Measurements from ENCODE around the gene SLIT3. TPM values are rescaled to one million over a fixed set of nuclear protein-coding genes. Genes with fewer than 3 reads are reported as not detected.

Gene SLIT3
- total and polyA plus RNA-seq, 10 of the 15 experiments (the other 5 are each of a cell fraction or from before 2014, with no cell fraction given) = 0.05 TPM; not detected in 9

- H4K20me1 ChIP-seq (ENCODE audit: control insufficient read depth, insufficient read depth) = no peaks in the 10 kb centered on the region
- no peak overlapping the region for H3K4me2 ChIP-seq (ENCODE audit: control insufficient read depth, insufficient read depth)
- ATAC-seq = no peak
- no peak for FAIRE-seq
- TF ChIP-seq SKIL (IDR thresholded peaks at IDR 0.05; ENCODE audit: low read depth, poor library complexity, severe bottlenecking) (no peak), DPF2 (IDR thresholded peaks at IDR 0.05) (no peak), BACH1 (IDR thresholded peaks at IDR 0.05; ENCODE audit: borderline replicate concordance) (no peak), CHD2 (IDR thresholded peaks at IDR 0.05; ENCODE audit: borderline replicate concordance, low read depth, low read length) (no peak), JUNB (IDR thresholded peaks at IDR 0.05) (no peak), MTA3 (IDR thresholded peaks at IDR 0.05; ENCODE audit: borderline replicate concordance, low read length) (no peak), E4F1 (IDR thresholded peaks at IDR 0.05; ENCODE audit: borderline replicate concordance, partially characterized antibody) (no peak), BCL3 (IDR thresholded peaks at IDR 0.05; ENCODE audit: borderline replicate concordance, insufficient read depth, low read depth, low read length, poor library complexity, severe bottlenecking) (no peak), ZNF207 (IDR thresholded peaks at IDR 0.05; ENCODE audit: borderline replicate concordance) (no peak)
- TF ChIP-seq, protein P1, sequence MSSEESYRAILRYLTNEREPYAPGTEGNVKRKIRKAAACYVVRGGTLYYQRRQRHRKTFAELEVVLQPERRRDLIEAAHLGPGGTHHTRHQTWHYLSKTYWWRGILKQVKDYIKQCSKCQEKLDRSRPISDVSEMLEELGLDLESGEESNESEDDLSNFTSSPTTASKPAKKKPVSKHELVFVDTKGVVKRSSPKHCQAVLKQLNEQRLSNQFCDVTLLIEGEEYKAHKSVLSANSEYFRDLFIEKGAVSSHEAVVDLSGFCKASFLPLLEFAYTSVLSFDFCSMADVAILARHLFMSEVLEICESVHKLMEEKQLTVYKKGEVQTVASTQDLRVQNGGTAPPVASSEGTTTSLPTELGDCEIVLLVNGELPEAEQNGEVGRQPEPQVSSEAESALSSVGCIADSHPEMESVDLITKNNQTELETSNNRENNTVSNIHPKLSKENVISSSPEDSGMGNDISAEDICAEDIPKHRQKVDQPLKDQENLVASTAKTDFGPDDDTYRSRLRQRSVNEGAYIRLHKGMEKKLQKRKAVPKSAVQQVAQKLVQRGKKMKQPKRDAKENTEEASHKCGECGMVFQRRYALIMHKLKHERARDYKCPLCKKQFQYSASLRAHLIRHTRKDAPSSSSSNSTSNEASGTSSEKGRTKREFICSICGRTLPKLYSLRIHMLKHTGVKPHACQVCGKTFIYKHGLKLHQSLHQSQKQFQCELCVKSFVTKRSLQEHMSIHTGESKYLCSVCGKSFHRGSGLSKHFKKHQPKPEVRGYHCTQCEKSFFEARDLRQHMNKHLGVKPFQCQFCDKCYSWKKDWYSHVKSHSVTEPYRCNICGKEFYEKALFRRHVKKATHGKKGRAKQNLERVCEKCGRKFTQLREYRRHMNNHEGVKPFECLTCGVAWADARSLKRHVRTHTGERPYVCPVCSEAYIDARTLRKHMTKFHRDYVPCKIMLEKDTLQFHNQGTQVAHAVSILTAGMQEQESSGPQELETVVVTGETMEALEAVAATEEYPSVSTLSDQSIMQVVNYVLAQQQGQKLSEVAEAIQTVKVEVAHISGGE (CRISPR knock-in tag; IDR thresholded peaks at IDR 0.05) = no peak
- H3K4me1 ChIP-seq (ENCODE audit: control insufficient read depth, insufficient read depth, low read length) = no peaks in the 10 kb centered on the region
- no peaks in the 10 kb centered on the region for H3K36me3 ChIP-seq (ENCODE audit: control insufficient read depth in 2 of 2, insufficient read depth in 2 of 2, low read length in 1 of 2)
- H3K79me2 ChIP-seq (ENCODE audit: control insufficient read depth, insufficient read depth, low read length) = no peaks in the 10 kb centered on the region
- H3K9me3 ChIP-seq (replicated peaks; ENCODE audit: control insufficient read depth, insufficient read depth, low read length) = no peaks in the 10 kb centered on the region
- H3K4me3 ChIP-seq = no peak overlapping the region
- ChIA-PET CTCF (no interaction called here), SMC1A (ENCODE audit: uncharacterized antibody, unreplicated experiment) (no interaction called here), POLR2A (no interaction called here), RAD21 (ENCODE audit: unreplicated experiment) (no interaction called here)
- intact Hi-C loops (cut with micrococcal nuclease; ENCODE audit: unreplicated experiment) (no loop called here), in situ Hi-C loops (cut with MboI) (no loop called here)
- H3K9ac ChIP-seq (ENCODE audit: control insufficient read depth, insufficient read depth, low read length) = no peak overlapping the region
- no peaks in the 10 kb centered on the region; a peak in 2 of 4 replicates for H3K27me3 ChIP-seq (replicated peaks in 1 of 2; ENCODE audit: control insufficient read depth in 2 of 2, insufficient read depth in 2 of 2, low read length in 1 of 2)
- H3K27ac ChIP-seq (ENCODE audit: control insufficient read depth, insufficient read depth) = no peak overlapping the region
- no peak for DNase-seq (ENCODE audit: low read depth, low spot score)
- WGBS (ENCODE audit: insufficient coverage, insufficient replicate concordance, low lambda C conversion rate, missing lambda C conversion rate) = 40% methylated on average over 12 of the region's 12 CpGs
- BruUV-seq (replicated peaks) = no TSS peak
- H2AFZ ChIP-seq (ENCODE audit: control insufficient read depth, low read depth, low read length) = no peak overlapping the region
Measured at GRCh38 chr5:169036079-169036805, 264.7 kb downstream of the SLIT3 start.
